Measurements from ENCODE around the gene ZNF491.

The ZNF491 gene

GRCh38 chr19:11856596-11857250 is 58.4 kb downstream of the ZNF491 start:
- no peak for FAIRE-seq
- DNase-seq (ENCODE audit: insufficient read length, low spot score): no peak
- TF ChIP-seq CTCF (IDR thresholded peaks at IDR 0.05; ENCODE audit: insufficient read depth, missing control alignments): no peak

Data from D721Med (cell line).